Chondrocyte (in vitro differentiated cells): ENCODE results near the gene ARSB. TPM values are rescaled to one million over a fixed set of nuclear protein-coding genes. Genes with fewer than 3 reads are reported as not detected.

Experiments
- DNase-seq: peaks from one replicate; pipeline ENCODE4 v3.0.0; 2021; ENCODE audit warnings: mixed read lengths, low spot score
- H3K27ac Mint-ChIP-seq: one replicate; pipeline ENCODE4 v1.8.0; 2021; ENCODE audit warnings: mild to moderate bottlenecking, moderate library complexity, mixed read lengths; ENCODE audit not compliant: unreplicated experiment
- H3K27me3 Mint-ChIP-seq: 2 replicates; pipeline ENCODE4 v1.8.0; 2021; ENCODE audit warnings: low read depth, mixed read lengths
- H3K36me3 Mint-ChIP-seq: 2 replicates; pipeline ENCODE4 v1.8.0; 2021; ENCODE audit warnings: low read depth, mixed read lengths
- H3K4me1 Mint-ChIP-seq: 2 replicates; pipeline ENCODE4 v1.8.0; 2021; ENCODE audit warnings: low read depth, mild to moderate bottlenecking, mixed read lengths
- H3K4me3 Mint-ChIP-seq: one replicate; pipeline ENCODE4 v1.8.0; 2021; ENCODE audit warnings: mild to moderate bottlenecking, moderate library complexity, mixed read lengths; ENCODE audit not compliant: unreplicated experiment
- H3K9me3 Mint-ChIP-seq: 2 replicates; pipeline ENCODE4 v1.8.0; 2021; ENCODE audit warnings: low read depth, mixed read lengths
- long read RNA-seq: library from polyadenylated mRNA; stranded (forward); transcript quantifications from one replicate; pipeline ENCODE4 v2.0.0, GENCODE V29; 2021
- total RNA-seq: library from RNA; stranded (reverse); gene quantifications from 3 replicates; pipeline ENCODE4 v1.2.1, GENCODE V29; 2021
- TF ChIP-seq, protein P1 (sequence below): fragments of 200-600 bp; sonication (generic); IDR thresholded peaks from 2 replicates; pipeline ENCODE4 v1.5.0; 2021; ENCODE audit warnings: antibody characterized with exemption, mild to moderate bottlenecking, moderate library complexity

Gene ARSB
- 42.6 to 45.1 TPM (median 45.0 TPM) in 3 replicates for total RNA-seq
- long read RNA-seq, full-length matches to known transcripts, result 22 of 40 reads
- long read RNA-seq, partial matches to known transcripts, result 6 of 40 reads
- long read RNA-seq, other reads (novel, unspliced or antisense), result 12 of 40 reads

DNA sequence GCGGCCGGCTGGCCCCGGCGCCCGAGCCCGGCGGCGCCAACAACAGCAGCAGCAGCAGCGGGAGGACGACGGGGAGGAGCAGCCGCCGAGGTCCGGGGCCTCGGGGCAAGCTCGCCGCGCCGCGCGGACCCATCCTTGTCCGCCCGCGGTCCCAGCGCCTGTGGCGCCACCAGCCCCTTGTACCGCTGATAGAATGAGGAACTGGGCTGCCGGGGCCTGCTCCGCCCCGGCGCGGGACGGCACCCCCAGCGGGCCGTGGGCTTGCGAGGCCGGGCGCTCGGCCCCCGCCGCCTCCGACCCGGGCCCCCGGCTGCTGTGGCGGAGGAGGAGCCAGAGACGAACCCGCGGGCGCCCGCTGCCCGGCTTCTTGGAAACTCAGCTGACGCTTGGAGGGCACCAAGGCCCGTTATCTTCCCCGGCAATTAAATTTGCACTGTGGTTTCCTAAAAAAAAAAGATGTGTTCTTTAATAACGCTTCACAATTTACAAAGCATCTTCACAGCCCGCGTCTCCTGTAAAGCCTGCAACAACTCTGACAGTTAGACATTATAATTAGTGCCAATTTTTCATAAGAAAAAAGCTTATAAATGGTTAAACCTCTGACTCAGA is at the start of gene ARSB:
TSS of gene ARSB (minus strand) at position 195 of the 609 bp plus-strand sequence. CDS start at position 133, 62 bp downstream.
- Mint-ChIP-seq H3K4me1 (peaks cover 36% of the 10 kb centered on the region), H3K27ac (peak within 1 kb of the TSS; percentile 90), H3K36me3 (no peaks in the 10 kb centered on the region), H3K9me3 (no peaks in the 10 kb centered on the region), H3K27me3 (no peaks in the 10 kb centered on the region), H3K4me3 (peak within 1 kb of the TSS; percentile 81)
- no peak for DNase-seq
- TF ChIP-seq, protein P1, sequence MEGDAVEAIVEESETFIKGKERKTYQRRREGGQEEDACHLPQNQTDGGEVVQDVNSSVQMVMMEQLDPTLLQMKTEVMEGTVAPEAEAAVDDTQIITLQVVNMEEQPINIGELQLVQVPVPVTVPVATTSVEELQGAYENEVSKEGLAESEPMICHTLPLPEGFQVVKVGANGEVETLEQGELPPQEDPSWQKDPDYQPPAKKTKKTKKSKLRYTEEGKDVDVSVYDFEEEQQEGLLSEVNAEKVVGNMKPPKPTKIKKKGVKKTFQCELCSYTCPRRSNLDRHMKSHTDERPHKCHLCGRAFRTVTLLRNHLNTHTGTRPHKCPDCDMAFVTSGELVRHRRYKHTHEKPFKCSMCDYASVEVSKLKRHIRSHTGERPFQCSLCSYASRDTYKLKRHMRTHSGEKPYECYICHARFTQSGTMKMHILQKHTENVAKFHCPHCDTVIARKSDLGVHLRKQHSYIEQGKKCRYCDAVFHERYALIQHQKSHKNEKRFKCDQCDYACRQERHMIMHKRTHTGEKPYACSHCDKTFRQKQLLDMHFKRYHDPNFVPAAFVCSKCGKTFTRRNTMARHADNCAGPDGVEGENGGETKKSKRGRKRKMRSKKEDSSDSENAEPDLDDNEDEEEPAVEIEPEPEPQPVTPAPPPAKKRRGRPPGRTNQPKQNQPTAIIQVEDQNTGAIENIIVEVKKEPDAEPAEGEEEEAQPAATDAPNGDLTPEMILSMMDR, result no peak

DNA sequence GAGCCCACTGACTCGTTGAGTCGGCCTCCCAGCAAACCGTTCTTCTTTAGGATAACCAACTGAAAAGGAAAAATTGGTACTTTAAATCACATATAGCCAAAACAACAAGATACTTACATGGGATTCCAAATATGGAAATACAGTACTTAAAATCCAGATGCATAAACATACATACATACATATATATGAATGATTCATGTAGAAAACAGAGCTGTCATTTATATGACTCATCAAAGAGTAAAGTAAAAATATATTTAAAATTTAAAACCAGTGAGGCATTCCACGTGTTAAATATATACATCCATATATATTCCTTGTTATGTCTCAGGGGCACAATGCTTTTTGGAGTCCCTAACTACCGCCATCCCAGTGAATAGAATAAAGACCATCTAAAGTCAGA is 47.7 kb upstream of the ARSB start:
- no peak overlapping the region for H3K4me3 Mint-ChIP-seq
- no peak for DNase-seq
- H3K27me3 Mint-ChIP-seq, result no peaks in the 10 kb centered on the region
- no peak overlapping the region for H3K27ac Mint-ChIP-seq
- TF ChIP-seq, protein P1, result no peak
- no peaks in the 10 kb centered on the region for H3K9me3 Mint-ChIP-seq
- no peaks in the 10 kb centered on the region for H3K4me1 Mint-ChIP-seq
- H3K36me3 Mint-ChIP-seq, result no peaks in the 10 kb centered on the region

DNA sequence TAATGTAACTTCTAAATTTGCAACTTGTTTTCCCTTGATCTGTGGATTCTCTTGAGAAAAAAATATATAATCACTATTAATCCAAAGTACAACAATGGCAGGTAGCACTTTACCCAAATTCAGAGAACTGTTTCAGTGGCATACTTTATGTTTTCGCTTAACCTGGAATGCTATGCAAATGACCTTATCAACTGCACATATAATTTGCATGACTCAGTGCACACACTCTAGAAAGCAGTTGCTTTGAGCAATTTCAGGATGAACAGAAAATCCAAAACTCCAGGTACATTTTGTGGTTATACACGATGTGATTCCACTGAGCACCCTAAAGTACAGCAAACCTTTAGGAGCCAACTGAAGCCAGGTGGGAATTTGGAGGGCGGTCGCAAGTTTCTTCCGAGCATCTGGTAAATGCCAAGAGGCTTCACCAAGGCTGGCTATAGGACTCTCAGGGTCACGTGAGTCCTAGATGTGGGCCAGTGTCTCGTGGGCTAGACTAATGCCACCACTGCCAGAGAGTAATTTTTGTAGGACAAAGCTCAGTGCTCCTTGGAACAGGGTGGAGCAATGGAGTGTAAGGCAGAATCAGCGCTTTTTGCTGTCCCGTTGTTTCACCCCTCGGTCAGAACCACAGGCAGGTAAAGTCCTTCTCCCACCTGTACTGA is 47.1 kb upstream of the ARSB start:
- Mint-ChIP-seq H3K9me3 (no peaks in the 10 kb centered on the region), H3K27me3 (no peaks in the 10 kb centered on the region), H3K27ac (no peak overlapping the region), H3K4me3 (no peak overlapping the region), H3K36me3 (no peaks in the 10 kb centered on the region), H3K4me1 (no peaks in the 10 kb centered on the region)
- no peak for DNase-seq
- TF ChIP-seq, protein P1, result no peak

DNA sequence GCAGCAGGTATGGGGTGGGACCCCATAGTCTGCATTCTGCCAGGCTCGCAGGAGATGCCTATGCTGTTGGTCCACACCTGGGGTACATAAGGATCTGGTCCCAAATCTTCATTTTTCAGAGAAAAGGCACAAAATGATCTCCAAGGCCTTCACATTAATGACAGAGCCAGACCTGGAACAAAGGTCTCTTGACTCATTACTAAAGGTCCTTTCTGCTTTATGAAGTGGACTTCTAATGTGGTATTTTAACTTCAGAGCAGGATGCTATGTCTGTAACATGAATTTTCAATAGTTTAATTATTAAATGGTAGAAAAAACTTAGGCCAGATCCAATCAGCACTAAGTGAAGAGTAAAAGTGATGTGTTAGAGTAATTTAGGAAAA is 46.4 kb upstream of the ARSB start:
- Mint-ChIP-seq H3K9me3 (no peaks in the 10 kb centered on the region), H3K27ac (no peak overlapping the region), H3K36me3 (no peaks in the 10 kb centered on the region), H3K4me3 (no peak overlapping the region), H3K27me3 (no peaks in the 10 kb centered on the region), H3K4me1 (no peaks in the 10 kb centered on the region)
- TF ChIP-seq, protein P1, result no peak
- no peak for DNase-seq

DNA sequence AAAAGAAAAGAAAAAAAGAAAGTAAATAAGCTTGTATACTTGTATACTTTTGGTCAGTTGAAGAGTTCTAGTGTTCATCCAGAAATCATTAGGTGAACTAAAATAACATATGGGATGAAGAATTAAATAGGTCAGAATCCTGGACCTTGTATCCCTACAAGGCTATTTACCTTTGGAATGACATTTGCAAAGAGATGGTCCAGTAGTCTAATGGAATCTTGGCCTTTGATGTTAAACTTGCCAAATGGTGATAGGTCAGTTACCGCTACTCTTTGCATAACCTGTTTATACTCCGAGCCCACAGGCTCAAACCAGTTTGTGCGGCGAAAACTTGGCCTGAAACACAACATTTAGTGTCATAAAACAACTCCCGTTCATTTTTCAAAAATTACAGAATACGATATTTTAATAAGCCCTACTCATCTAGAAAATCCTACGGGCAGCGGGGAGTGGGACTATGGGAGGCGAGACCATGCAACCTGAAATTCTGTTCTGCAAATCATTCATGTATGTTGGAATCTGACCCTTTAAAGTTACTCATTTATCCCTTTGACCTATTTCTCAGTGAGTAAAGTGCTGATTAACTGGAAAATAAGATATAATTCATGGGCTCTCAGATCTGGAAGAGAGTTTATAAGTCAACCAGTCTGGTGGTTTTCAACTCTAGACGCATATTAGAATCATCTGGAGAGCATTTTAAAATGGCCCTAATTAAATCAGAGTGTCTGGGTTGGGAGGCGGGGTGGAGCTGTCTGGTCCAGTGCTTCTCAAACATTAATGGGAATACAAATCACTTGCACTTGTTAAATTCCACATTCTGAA is 45.8 kb upstream of the ARSB start:
- H3K4me1 Mint-ChIP-seq, result no peaks in the 10 kb centered on the region
- H3K9me3 Mint-ChIP-seq, result no peaks in the 10 kb centered on the region
- no peaks in the 10 kb centered on the region for H3K27me3 Mint-ChIP-seq
- TF ChIP-seq, protein P1, result no peak
- H3K4me3 Mint-ChIP-seq, result no peak overlapping the region
- no peak for DNase-seq
- H3K27ac Mint-ChIP-seq, result no peak overlapping the region
- H3K36me3 Mint-ChIP-seq, result no peaks in the 10 kb centered on the region
